Gastroesophageal sphincter (tissue), 4 donors: Measurements from ENCODE around the gene CDHR4. TPM values are rescaled to one million over a fixed set of nuclear protein-coding genes. Genes with fewer than 3 reads are reported as not detected.

ENCODE experiments used
- ATAC-seq: fragments of 150-250 bp; one replicate; pipeline ENCODE4 v1.9.1; 2016; ENCODE audit warnings: mild to moderate bottlenecking, moderate library complexity
- H3K27ac ChIP-seq, 4 donors: fragments of 200-600 bp; sonication (generic) in 3 of 4; 1 replicate in 3 of 4; 2 replicates in 1 of 4; pipeline ENCODE4 v1.5.1; 2016 to 2019
- H3K27me3 ChIP-seq: fragments of 200-600 bp; sonication (generic); one replicate; pipeline ENCODE4 v1.5.1; 2019
- H3K36me3 ChIP-seq, 2 donors: fragments of 200-600 bp; sonication (generic); one replicate each; pipeline ENCODE4 v1.5.1; 2019; ENCODE audit warnings: control low read depth in 1 of 2
- H3K4me1 ChIP-seq, 3 donors: fragments of 200-600 bp; sonication (generic); 1 replicate in 2 of 3; 2 replicates in 1 of 3; pipeline ENCODE4 v1.5.1; 2016 to 2019; ENCODE audit warnings: control low read depth in 2 of 3
- H3K4me3 ChIP-seq, 2 donors: fragments of 200-600 bp; sonication (generic); one replicate each; pipeline ENCODE4 v1.5.1; 2019; ENCODE audit warnings: mild to moderate bottlenecking in 1 of 2, moderate library complexity in 1 of 2
- H3K9me3 ChIP-seq, 3 donors: fragments of 200-600 bp; sonication (generic); one replicate each; pipeline ENCODE4 v1.5.1; 2017 to 2019; ENCODE audit warnings: control low read depth in 2 of 3
- EP300 ChIP-seq: sonication (generic); formaldehyde crosslinking; IDR thresholded peaks from one replicate; pipeline ENCODE4 v1.6.1; 2017; ENCODE audit warnings: antibody characterized with exemption, mild to moderate bottlenecking
- POLR2A ChIP-seq, 2 donors: fragments of 450-650 bp; IDR thresholded peaks; one replicate each; pipeline ENCODE4 v1.6.1; 2017; ENCODE audit warnings: antibody characterized with exemption in 2 of 2, mild to moderate bottlenecking in 2 of 2, moderate library complexity in 1 of 2
- POLR2AphosphoS5 ChIP-seq: sonication (generic); formaldehyde crosslinking; IDR thresholded peaks from one replicate; pipeline ENCODE4 v1.6.1; 2017; ENCODE audit warnings: antibody characterized with exemption
- WGBS, 2 donors: methylation state at CpG; one replicate each; pipeline ENCODE4 v1.1.5; 2018; ENCODE audit warnings: low coverage in 1 of 2; 5-methylcytosine and 5-hydroxymethylcytosine counted together
- total RNA-seq, 4 donors: library from RNA; depleted of rRNA; stranded (reverse); fragments of >200 nt; gene quantifications; one replicate each; pipeline ENCODE4 v1.1.0, GENCODE V29; 2016
- TF ChIP-seq, protein P1 (sequence below), 4 experiments: fragments of 200-600 bp in 2 of 4; fragments of 450-650 bp in 2 of 4; sonication (generic) in 1 of 4; IDR thresholded peaks; one replicate each; pipeline ENCODE4 v1.5.1; 2017 to 2019; ENCODE audit warnings: antibody characterized with exemption in 4 of 4, mild to moderate bottlenecking in 2 of 4, moderate library complexity in 2 of 4

The CDHR4 gene
- total RNA-seq, 4 donors from 2014 or later = 0.40 TPM; not detected in 3

DNA sequence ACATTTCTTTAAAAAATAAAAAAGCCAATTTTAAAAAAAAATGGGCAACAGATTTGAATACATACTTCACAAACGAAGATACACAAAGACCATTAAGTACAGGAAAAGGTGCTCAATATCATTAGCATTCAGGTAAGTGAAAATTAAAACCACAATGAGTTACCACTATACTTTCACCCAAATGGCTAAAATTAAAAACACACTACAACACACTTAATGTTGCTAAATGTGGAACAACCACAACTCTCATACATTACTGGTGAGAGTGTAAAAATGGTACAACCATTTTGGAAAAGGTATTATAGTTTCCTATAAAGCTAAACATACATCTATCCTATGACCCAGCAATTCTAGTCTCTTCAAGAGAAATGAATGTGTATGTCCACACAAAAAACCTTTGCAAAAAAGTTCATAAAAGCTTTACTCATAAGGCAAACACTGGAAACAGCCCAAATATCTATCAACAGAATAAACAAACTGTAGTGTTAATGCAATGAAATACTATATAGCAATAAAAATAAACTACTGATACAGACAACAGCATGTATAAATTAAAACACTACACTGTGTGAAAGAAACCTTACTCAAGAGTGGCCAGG lies 28.2 kb downstream of the CDHR4 start:
- H3K9me3 ChIP-seq = no peaks in the 10 kb centered on the region
- H3K4me3 ChIP-seq = no peak overlapping the region
- H3K27me3 ChIP-seq = no peaks in the 10 kb centered on the region
- peaks cover 0 to 49% (median 7%) of the 10 kb centered on the region in 3 donors for H3K4me1 ChIP-seq
- 67 to 80% methylated on average over 1 of the region's 1 CpG for WGBS, 2 donors
- TF ChIP-seq EP300 = no peak
- no peak for TF ChIP-seq POLR2A (IDR thresholded peaks at IDR 0.05)
- TF ChIP-seq, protein P1, sequence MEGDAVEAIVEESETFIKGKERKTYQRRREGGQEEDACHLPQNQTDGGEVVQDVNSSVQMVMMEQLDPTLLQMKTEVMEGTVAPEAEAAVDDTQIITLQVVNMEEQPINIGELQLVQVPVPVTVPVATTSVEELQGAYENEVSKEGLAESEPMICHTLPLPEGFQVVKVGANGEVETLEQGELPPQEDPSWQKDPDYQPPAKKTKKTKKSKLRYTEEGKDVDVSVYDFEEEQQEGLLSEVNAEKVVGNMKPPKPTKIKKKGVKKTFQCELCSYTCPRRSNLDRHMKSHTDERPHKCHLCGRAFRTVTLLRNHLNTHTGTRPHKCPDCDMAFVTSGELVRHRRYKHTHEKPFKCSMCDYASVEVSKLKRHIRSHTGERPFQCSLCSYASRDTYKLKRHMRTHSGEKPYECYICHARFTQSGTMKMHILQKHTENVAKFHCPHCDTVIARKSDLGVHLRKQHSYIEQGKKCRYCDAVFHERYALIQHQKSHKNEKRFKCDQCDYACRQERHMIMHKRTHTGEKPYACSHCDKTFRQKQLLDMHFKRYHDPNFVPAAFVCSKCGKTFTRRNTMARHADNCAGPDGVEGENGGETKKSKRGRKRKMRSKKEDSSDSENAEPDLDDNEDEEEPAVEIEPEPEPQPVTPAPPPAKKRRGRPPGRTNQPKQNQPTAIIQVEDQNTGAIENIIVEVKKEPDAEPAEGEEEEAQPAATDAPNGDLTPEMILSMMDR (IDR thresholded peaks at IDR 0.05) = no peak
- TF ChIP-seq POLR2AphosphoS5 = no peak
- ATAC-seq = no peak
- H3K36me3 ChIP-seq = peaks cover 0 to 11% of the 10 kb centered on the region in 2 donors
- no peak overlapping the region for H3K27ac ChIP-seq

DNA sequence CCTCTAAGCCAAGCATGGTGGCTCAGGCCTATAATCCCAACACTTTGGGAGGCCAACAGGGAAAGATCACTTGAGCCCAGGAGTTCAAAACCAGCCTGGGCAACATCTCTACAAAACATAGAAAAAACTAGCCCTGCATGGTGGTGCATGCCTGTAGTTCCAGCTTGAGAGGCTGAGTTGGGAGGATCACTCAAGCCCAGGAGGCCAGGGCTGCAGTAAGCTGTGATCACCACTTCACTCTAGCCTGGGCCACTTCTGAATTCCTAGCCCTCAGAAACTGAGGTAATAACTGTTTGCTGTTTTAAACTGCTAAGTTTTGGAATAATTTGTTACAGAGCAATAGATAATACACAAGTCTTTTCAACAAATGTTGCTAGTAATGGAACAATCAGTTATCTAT lies 29.7 kb downstream of the CDHR4 start:
- TF ChIP-seq EP300 (no peak), POLR2AphosphoS5 (no peak), POLR2A (IDR thresholded peaks at IDR 0.05) (no peak)
- TF ChIP-seq, protein P1 (IDR thresholded peaks at IDR 0.05) = no peak
- Histone ChIP-seq H3K4me1 (peaks cover 0 to 35% (median 5%) of the 10 kb centered on the region in 3 donors), H3K27ac (no peak overlapping the region), H3K36me3 (peaks cover 0 to 18% of the 10 kb centered on the region in 2 donors), H3K9me3 (no peaks in the 10 kb centered on the region), H3K27me3 (no peaks in the 10 kb centered on the region), H3K4me3 (no peak overlapping the region)
- no peak for ATAC-seq

DNA sequence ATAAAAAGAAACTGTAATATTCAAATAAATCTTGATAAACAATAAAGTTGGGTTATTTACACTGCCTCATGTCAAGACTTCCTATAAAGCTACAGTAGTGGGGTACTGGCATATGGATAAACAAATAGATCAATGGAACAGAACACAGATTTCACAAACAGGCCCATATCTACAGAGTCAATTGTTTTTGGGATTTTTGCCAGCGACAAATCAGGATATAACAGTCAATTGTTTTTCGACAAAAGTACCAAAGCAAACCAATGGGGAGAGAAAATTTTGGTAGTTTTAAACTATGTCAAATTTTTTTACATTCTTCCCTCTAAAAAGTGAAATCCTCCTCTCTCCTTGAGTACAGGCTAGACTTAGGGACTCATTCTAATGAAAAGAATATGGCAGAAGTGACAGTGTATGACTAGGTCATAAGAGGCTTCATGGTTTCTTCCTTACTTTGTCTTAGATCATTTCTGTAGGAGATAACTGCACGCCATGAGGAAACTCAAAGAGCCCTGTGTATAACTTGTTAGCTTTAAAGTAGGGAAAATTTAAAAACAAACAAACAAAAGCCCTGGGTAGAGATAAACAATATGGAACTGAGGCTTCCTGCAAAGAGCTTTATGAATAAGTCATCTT lies 30.3 kb downstream of the CDHR4 start:
- no peaks in the 10 kb centered on the region for H3K27me3 ChIP-seq
- 75 to 87% methylated on average over 3 of the region's 3 CpGs for WGBS, 2 donors
- peaks cover 0 to 18% of the 10 kb centered on the region in 2 donors for H3K36me3 ChIP-seq
- H3K4me1 ChIP-seq = peaks cover 0 to 30% (median 4%) of the 10 kb centered on the region in 3 donors
- no peak for ATAC-seq
- TF ChIP-seq, protein P1 (IDR thresholded peaks at IDR 0.05) = no peak
- no peak for TF ChIP-seq POLR2AphosphoS5
- TF ChIP-seq EP300 = no peak
- no peak for TF ChIP-seq POLR2A (IDR thresholded peaks at IDR 0.05)
- H3K27ac ChIP-seq = no peak overlapping the region
- H3K9me3 ChIP-seq = no peaks in the 10 kb centered on the region
- H3K4me3 ChIP-seq = no peak overlapping the region

DNA sequence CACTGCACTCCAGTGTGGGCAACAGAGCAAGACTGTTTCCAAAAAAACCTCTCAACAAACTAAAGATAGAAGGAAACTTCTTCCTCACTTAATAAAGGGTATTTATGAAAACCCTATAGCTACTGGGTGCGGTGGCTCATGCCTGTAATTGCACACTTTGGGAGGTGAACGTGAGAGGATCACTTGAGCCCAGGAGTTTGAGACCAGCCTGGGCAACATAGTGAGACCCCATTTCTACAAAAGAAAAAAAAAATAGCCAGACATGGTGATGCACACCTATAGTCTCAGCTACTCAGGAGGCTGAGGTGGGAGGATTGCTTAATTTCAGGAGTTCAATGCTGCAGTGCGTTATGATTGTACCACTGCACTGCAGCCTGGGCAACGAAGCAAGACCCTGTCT lies 35.7 kb downstream of the CDHR4 start:
- Histone ChIP-seq H3K9me3 (no peaks in the 10 kb centered on the region), H3K36me3 (peaks cover 0 to 15% of the 10 kb centered on the region in 2 donors), H3K4me3 (no peak overlapping the region), H3K27ac (no peak overlapping the region), H3K27me3 (no peaks in the 10 kb centered on the region), H3K4me1 (no peaks in the 10 kb centered on the region)
- ATAC-seq = no peak
- TF ChIP-seq, protein P1 (IDR thresholded peaks at IDR 0.05) = no peak
- no peak for TF ChIP-seq POLR2A (IDR thresholded peaks at IDR 0.05)
- no peak for TF ChIP-seq POLR2AphosphoS5
- no peak for TF ChIP-seq EP300
- WGBS, 2 donors = 96% methylated on average over 4 of the region's 4 CpGs

DNA sequence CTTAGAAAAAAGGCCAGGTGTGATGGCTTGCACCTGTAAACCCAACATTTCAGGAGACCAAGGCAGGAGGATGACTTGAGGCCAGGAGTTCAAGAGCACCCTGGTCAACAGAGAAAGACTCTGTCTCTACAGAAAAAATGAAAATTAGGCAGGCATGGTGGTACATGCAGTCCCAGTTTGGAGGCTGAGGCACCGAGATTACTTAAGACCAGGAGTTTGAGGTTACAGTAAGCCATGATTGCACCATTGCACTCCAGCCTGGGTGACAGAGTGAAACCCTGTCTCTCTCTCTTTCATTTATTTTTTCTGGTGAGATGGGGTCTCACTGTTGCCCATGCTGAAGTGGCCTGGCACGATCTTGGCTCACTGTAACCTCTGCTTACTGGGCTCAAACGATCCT lies 38.0 kb downstream of the CDHR4 start:
- Histone ChIP-seq H3K36me3 (peaks cover 0 to 15% of the 10 kb centered on the region in 2 donors), H3K9me3 (no peaks in the 10 kb centered on the region), H3K27ac (no peak overlapping the region), H3K27me3 (no peaks in the 10 kb centered on the region), H3K4me3 (no peak overlapping the region), H3K4me1 (peaks cover 0 to 10% (median 0%) of the 10 kb centered on the region in 3 donors)
- WGBS, 2 donors = 71% methylated on average over 3 of the region's 3 CpGs; no CpG with 5 or more reads in 1 of the 2 donors
- TF ChIP-seq EP300 = no peak
- no peak for TF ChIP-seq POLR2A (IDR thresholded peaks at IDR 0.05)
- TF ChIP-seq POLR2AphosphoS5 = no peak
- TF ChIP-seq, protein P1 (IDR thresholded peaks at IDR 0.05) = no peak
- ATAC-seq = no peak
